Astrocyte of the cerebellum (primary cell): ENCODE measurements around the gene SSBP3.

Experiments
- DNase-seq: peaks from one replicate; pipeline ENCODE4 v3.0.0-alpha.2; 2011; ENCODE audit warnings: low read depth
- H3K4me3 ChIP-seq: 2 replicates; pipeline ENCODE4 v1.5.1; 2011; ENCODE audit warnings: mild to moderate bottlenecking, low read depth, low read length, moderate library complexity
- in situ Hi-C: cut with HindIII; loops from 2 replicates; pipeline ENCODE4 v1.10.0; 2017; ENCODE audit warnings: low sequenced_read_pairs
- TF ChIP-seq, protein P1 (sequence below): IDR thresholded peaks from 2 replicates; pipeline ENCODE4 v1.5.1; 2012; ENCODE audit warnings: low read length, low read depth, moderate library complexity, mild to moderate bottlenecking; ENCODE audit errors: missing control alignments

SSBP3 gene

DNA sequence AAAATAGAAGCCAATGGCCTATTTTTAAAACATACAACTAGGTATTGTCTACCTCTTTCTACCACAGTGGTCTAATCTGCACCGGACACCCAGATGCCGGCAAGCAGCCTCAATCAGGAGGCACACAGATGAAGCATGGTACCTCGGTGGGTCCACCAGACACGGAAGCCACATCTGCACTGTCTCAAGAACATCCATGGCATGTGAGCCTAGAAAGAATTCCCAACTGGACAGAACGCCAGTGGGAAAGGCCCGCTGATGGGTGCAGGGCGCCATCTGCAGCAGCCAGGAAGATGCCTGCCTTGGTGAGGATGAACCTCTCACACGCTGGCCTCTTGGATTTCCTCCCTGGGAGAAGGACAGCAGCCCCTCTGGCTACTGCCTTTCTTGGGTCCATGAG is 126.7 kb downstream of the SSBP3 start:
- TF ChIP-seq, protein P1, sequence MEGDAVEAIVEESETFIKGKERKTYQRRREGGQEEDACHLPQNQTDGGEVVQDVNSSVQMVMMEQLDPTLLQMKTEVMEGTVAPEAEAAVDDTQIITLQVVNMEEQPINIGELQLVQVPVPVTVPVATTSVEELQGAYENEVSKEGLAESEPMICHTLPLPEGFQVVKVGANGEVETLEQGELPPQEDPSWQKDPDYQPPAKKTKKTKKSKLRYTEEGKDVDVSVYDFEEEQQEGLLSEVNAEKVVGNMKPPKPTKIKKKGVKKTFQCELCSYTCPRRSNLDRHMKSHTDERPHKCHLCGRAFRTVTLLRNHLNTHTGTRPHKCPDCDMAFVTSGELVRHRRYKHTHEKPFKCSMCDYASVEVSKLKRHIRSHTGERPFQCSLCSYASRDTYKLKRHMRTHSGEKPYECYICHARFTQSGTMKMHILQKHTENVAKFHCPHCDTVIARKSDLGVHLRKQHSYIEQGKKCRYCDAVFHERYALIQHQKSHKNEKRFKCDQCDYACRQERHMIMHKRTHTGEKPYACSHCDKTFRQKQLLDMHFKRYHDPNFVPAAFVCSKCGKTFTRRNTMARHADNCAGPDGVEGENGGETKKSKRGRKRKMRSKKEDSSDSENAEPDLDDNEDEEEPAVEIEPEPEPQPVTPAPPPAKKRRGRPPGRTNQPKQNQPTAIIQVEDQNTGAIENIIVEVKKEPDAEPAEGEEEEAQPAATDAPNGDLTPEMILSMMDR = no peak
- DNase-seq = no peak
- H3K4me3 ChIP-seq = no peak overlapping the region
- in situ Hi-C loops = no loop called here

DNA sequence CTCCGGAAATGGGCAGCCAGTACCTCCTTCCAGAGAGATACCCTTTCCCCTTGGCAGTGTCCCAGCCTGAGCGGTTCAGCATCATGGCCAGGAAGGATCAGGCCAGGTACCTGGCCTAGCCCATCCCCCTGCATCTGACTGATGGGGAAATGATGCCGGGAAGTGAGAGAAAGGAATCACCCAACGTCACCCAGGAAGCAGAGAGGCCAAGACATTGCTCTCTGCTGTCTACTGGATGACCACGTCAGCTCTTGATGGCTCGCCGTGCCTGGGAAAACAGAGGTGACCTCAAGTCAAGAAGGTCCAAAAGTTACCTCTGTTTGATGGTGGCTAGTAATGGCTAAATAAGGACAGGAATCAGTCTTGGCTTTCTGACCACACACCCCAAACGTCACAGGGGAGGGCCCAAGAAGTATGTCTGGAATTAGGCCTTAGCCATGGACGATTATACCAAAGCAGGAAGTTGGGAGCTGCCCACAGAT is 127.2 kb downstream of the SSBP3 start:
- TF ChIP-seq, protein P1 = no peak
- peak; percentile 28 for DNase-seq
- H3K4me3 ChIP-seq = no peak overlapping the region
- in situ Hi-C loops = no loop called here

DNA sequence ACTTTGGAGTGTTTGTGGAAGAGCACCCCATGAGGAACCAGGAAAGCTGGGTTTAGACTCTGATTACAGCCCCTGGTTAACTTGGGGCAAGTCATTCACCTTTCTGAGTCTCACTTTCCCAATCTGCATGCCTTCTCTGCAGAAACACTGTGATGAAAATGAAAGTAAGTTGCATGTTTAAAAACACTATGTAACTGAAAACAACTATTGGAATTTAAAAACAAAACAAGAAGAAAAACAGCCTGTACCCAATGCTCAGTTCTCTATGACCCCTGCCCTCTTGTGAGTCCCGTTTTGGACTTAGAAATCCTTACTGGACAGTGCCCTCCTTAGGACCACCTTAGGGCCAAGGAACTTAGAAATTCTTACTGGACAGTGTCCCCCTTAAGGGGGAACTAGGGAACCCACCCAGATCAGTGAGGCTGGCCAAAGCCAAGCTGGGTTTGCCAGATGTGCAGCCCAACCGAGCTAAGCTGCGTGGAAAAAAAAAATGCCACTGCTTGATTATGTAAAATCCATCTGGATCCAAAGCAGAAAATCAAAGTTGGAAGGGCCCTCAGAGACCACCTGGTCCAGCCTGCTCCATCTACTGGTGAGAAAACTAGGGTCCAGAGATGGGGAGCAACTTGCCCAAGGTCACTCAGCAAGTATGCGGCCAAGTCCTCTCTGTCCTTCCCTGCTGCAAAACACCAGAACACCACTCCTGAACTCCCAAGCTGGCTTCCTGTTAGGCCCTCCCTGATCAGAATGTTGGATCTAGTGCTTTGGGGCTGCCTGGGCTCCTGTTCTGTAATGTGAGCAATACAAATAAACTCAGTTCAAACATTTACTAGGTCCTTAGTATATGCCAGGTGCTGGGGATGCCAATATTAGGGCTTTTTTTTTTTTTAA is 128.5 kb downstream of the SSBP3 start:
- DNase-seq = no peak
- in situ Hi-C loops = no loop called here
- TF ChIP-seq, protein P1 = peak; percentile 2
- no peak overlapping the region for H3K4me3 ChIP-seq

DNA sequence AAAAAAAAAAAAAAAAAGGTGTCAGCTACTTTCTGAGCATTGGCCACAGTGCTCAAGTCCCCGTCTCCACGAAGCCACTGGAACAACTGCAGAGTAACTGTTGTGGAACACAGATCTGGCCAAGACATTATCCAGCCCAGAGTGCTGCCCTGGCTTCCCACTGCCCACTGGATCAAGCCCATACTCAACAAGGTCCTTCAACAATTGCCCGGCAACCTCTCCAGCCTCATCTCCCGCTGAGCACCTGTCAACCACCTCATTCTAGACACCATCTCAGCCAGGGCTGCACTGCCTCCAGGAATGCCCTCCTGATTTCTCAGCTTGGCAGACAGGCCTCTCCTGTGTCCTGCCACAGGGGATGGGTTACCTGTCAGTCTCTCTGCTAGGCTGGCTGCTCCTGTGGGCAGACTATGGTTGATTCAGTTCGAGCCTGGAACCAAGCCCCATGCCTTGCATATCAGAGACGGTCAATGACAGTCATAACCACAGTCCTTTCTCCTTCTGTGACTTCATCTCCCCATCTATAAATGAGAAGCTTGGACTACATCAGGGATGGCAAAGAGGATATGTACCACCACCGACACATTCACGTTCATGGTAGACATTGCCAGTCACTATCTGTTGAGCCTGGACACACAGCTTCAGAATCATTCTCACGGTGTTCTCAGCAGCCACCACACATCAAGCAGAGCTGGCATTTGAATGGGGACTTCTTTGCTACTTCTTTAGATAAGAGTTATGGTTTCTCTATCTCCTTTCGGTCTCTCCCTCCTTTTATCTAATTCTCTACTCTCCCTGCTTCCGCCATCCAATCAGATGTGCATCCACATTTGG is 129.4 kb downstream of the SSBP3 start:
- TF ChIP-seq, protein P1 = no peak
- no peak overlapping the region for H3K4me3 ChIP-seq
- no peak for DNase-seq
- in situ Hi-C loops = no loop called here

DNA sequence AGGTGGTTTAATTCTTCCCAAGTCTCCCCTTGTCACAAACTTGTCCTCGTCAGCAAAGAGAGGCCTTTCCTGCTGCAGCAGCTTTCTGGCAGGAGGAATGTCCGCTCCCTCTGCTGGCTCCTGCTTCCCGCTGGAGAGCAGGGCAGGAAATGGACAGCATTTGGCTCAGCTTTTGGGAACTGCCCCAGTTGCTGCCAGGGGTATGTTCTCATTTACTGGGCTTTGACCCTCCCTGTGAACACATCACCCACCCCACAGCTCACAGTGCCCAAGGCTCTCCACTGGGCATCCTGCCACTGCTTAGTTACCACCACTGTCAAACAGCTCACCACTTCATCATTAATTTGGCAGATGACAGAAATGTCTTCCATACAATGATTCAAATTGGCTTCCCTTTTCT is 130.8 kb downstream of the SSBP3 start:
- no peak for DNase-seq
- no peak overlapping the region for H3K4me3 ChIP-seq
- TF ChIP-seq, protein P1 = peak; percentile 59
- in situ Hi-C loops = no loop called here

DNA sequence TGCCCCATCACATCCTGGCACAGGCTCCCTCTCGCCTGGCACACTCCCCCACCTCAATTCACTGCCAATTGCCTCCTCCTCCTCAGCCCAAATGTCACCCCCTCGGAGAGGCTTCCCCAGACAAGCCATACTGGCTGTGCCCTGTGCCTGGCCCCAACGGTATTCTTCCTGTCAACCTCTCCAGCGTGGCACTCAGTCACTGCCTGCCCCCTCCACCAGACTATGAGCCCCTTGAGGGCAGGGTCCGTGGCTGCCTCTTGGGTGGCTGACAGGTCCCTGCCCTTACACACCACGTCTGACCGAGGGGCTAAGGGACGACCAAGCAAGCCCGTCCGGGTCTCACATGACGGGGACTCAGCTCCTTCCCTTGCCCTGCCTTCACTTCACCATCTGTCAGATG is 131.3 kb downstream of the SSBP3 start:
- TF ChIP-seq, protein P1 = no peak
- in situ Hi-C loops = no loop called here
- H3K4me3 ChIP-seq = no peak overlapping the region
- no peak for DNase-seq
